Upper lobe of left lung (tissue), 4 donors: ENCODE measurements around the gene ASCC2.

Source experiments
- CTCF ChIP-seq, 6 experiments: fragments of 450-650 bp in 4 of 6; fragments of 200-600 bp in 2 of 6; sonication (generic) in 2 of 6; IDR thresholded peaks; one replicate each; pipeline ENCODE4 v1.5.1; 2016 to 2019; ENCODE audit warnings: antibody characterized with exemption in 6 of 6
- EP300 ChIP-seq, 4 donors: sonication (generic); formaldehyde crosslinking; IDR thresholded peaks; one replicate each; pipeline ENCODE4 v1.5.1; 2017; ENCODE audit warnings: antibody characterized with exemption in 4 of 4, control low read depth in 2 of 4
- POLR2A ChIP-seq, 4 donors: fragments of 450-650 bp; IDR thresholded peaks; one replicate each; pipeline ENCODE4 v1.5.1; 2016 to 2017; ENCODE audit warnings: antibody characterized with exemption in 4 of 4, mild to moderate bottlenecking in 2 of 4
- POLR2AphosphoS5 ChIP-seq, 2 donors: sonication (generic); formaldehyde crosslinking; IDR thresholded peaks; one replicate each; pipeline ENCODE4 v1.5.1; 2017; ENCODE audit warnings: antibody characterized with exemption in 2 of 2

GRCh38 chr22:29799217-29799680 is 38.8 kb downstream of the ASCC2 start:
- peak in 1 of 4 donors; percentile 45 for TF ChIP-seq POLR2A (IDR thresholded peaks at IDR 0.05)
- peak; percentile 83 to 85 for TF ChIP-seq POLR2AphosphoS5 (IDR thresholded peaks at IDR 0.05)
- TF ChIP-seq EP300 (IDR thresholded peaks at IDR 0.05), result peak in 2 of 4 donors; percentile 75 to 87
- TF ChIP-seq CTCF (IDR thresholded peaks at IDR 0.05), result peak in 4 of 6 experiments; percentile 19 to 62 (median 40)
